Measurements from ENCODE around the gene HSD17B10.
A peak's percentile ranks its signal among the peaks of the same experiment; 100 is the strongest.
"Not testable (repeated sequence)": the region's sequence is repeated elsewhere in the genome, so short reads cannot be mapped to it uniquely, and the experiment has no call there.

The HSD17B10 gene

GRCh38 chrX:53438174-53438831 lies 4.1 kb upstream of the HSD17B10 start:
- Histone ChIP-seq H3K36me3 (ENCODE audit: control insufficient read depth in 2 of 2, insufficient read depth in 2 of 2, low read length in 2 of 2) (no peaks in the 10 kb centered on the region), H3K27ac (ENCODE audit: low read length) (no peak overlapping the region), H3K9ac (ENCODE audit: low read length in 2 of 2) (no peak overlapping the region), H3K4me3 (ENCODE audit: low read length in 2 of 2) (no peak overlapping the region), H3K27me3 (ENCODE audit: control insufficient read depth in 1 of 2, insufficient read depth in 2 of 2, low read length in 2 of 2) (peaks cover 0 to 15% of the 10 kb centered on the region in 2 donors), H3K9me3 (ENCODE audit: control insufficient read depth in 2 of 2, low read length in 2 of 2) (no peaks in the 10 kb centered on the region), H3K4me1 (ENCODE audit: control insufficient read depth, insufficient read depth, low read length) (peaks cover 28% of the 10 kb centered on the region)

GRCh38 chrX:53437206-53437605 lies 3.0 kb upstream of the HSD17B10 start:
- Histone ChIP-seq H3K27ac (ENCODE audit: low read length) (no peak overlapping the region), H3K4me1 (ENCODE audit: control insufficient read depth, insufficient read depth, low read length) (peaks cover 28% of the 10 kb centered on the region), H3K9ac (ENCODE audit: low read length in 2 of 2) (no peak overlapping the region), H3K36me3 (ENCODE audit: control insufficient read depth in 2 of 2, insufficient read depth in 2 of 2, low read length in 2 of 2) (no peaks in the 10 kb centered on the region), H3K4me3 (ENCODE audit: low read length in 2 of 2) (no peak overlapping the region), H3K27me3 (ENCODE audit: control insufficient read depth in 1 of 2, insufficient read depth in 2 of 2, low read length in 2 of 2) (peaks cover 0 to 12% of the 10 kb centered on the region in 2 donors), H3K9me3 (ENCODE audit: control insufficient read depth in 2 of 2, low read length in 2 of 2) (no peaks in the 10 kb centered on the region)

GRCh38 chrX:53435997-53436396 lies 1.8 kb upstream of the HSD17B10 start:
- H3K27ac ChIP-seq (ENCODE audit: low read length) = no peak overlapping the region
- no peak overlapping the region for H3K9ac ChIP-seq (ENCODE audit: low read length in 2 of 2)
- H3K9me3 ChIP-seq (ENCODE audit: control insufficient read depth in 2 of 2, low read length in 2 of 2) = no peaks in the 10 kb centered on the region
- H3K36me3 ChIP-seq (ENCODE audit: control insufficient read depth in 2 of 2, insufficient read depth in 2 of 2, low read length in 2 of 2) = peaks cover 0 to 9% of the 10 kb centered on the region in 2 donors
- H3K4me3 ChIP-seq (ENCODE audit: low read length in 2 of 2) = no peak overlapping the region
- peaks cover 0 to 10% of the 10 kb centered on the region in 2 donors for H3K27me3 ChIP-seq (ENCODE audit: control insufficient read depth in 1 of 2, insufficient read depth in 2 of 2, low read length in 2 of 2)
- H3K4me1 ChIP-seq (ENCODE audit: control insufficient read depth, insufficient read depth, low read length) = peaks cover 18% of the 10 kb centered on the region

GRCh38 chrX:53430231-53430630 lies 3.9 kb downstream of the HSD17B10 start:
- H3K9ac ChIP-seq (ENCODE audit: low read length in 2 of 2) = no peak overlapping the region
- peaks cover 3 to 17% of the 10 kb centered on the region in 2 donors for H3K36me3 ChIP-seq (ENCODE audit: control insufficient read depth in 2 of 2, insufficient read depth in 2 of 2, low read length in 2 of 2)

GRCh38 chrX:53429755-53430154 lies 4.4 kb downstream of the HSD17B10 start:
- Histone ChIP-seq H3K27me3 (ENCODE audit: control insufficient read depth in 1 of 2, insufficient read depth in 2 of 2, low read length in 2 of 2) (peaks cover 0 to 9% of the 10 kb centered on the region in 2 donors), H3K9ac (ENCODE audit: low read length in 2 of 2) (no peak overlapping the region), H3K4me3 (ENCODE audit: low read length in 2 of 2) (no peak overlapping the region), H3K4me1 (ENCODE audit: control insufficient read depth, insufficient read depth, low read length) (peaks cover 11% of the 10 kb centered on the region), H3K9me3 (ENCODE audit: control insufficient read depth in 2 of 2, low read length in 2 of 2) (no peaks in the 10 kb centered on the region), H3K27ac (ENCODE audit: low read length) (no peak overlapping the region), H3K36me3 (ENCODE audit: control insufficient read depth in 2 of 2, insufficient read depth in 2 of 2, low read length in 2 of 2) (peaks cover 3 to 17% of the 10 kb centered on the region in 2 donors)

More at GRCh38 chrX:53430231-53430630, 3.9 kb downstream of the HSD17B10 start:
- no peaks in the 10 kb centered on the region for H3K9me3 ChIP-seq (ENCODE audit: control insufficient read depth in 2 of 2, low read length in 2 of 2)
- peaks cover 12% of the 10 kb centered on the region for H3K4me1 ChIP-seq (ENCODE audit: control insufficient read depth, insufficient read depth, low read length)
- H3K4me3 ChIP-seq (ENCODE audit: low read length in 2 of 2) = no peak overlapping the region
- no peak overlapping the region for H3K27ac ChIP-seq (ENCODE audit: low read length)
- H3K27me3 ChIP-seq (ENCODE audit: control insufficient read depth in 1 of 2, insufficient read depth in 2 of 2, low read length in 2 of 2) = peaks cover 0 to 9% of the 10 kb centered on the region in 2 donors

- Histone ChIP-seq H3K9me3 (ENCODE audit: control insufficient read depth in 2 of 2, low read length in 2 of 2) (no peaks in the 10 kb centered on the region), H3K9ac (ENCODE audit: low read length in 2 of 2) (peak within 1 kb of the TSS; percentile 92 to 96), H3K36me3 (ENCODE audit: control insufficient read depth in 2 of 2, insufficient read depth in 2 of 2, low read length in 2 of 2) (peaks cover 0 to 2% of the 10 kb centered on the region in 2 donors), H3K27me3 (ENCODE audit: control insufficient read depth in 1 of 2, insufficient read depth in 2 of 2, low read length in 2 of 2) (peaks cover 0 to 2% of the 10 kb centered on the region in 2 donors), H3K4me1 (ENCODE audit: control insufficient read depth, insufficient read depth, low read length) (peaks cover 21% of the 10 kb centered on the region), H3K27ac (ENCODE audit: low read length) (peak within 1 kb of the TSS; percentile 93), H3K4me3 (ENCODE audit: low read length in 2 of 2) (peak within 1 kb of the TSS; percentile 83 to 84)
Observed at GRCh38 chrX:53422861-53423306, 11.3 kb downstream of the HSD17B10 start, which contains the start of gene RIBC1. RIBC1 (plus strand) TSS chrX:53422873; CDS start chrX:53426277, 3,404 bp downstream.

- peak within 1 kb of the TSS; percentile 93 for H3K27ac ChIP-seq (ENCODE audit: low read length)
- H3K27me3 ChIP-seq (ENCODE audit: control insufficient read depth in 1 of 2, insufficient read depth in 2 of 2, low read length in 2 of 2) = peaks cover 0 to under 1% of the 10 kb centered on the region in 2 donors
- peaks cover 21% of the 10 kb centered on the region for H3K4me1 ChIP-seq (ENCODE audit: control insufficient read depth, insufficient read depth, low read length)
- H3K9ac ChIP-seq (ENCODE audit: low read length in 2 of 2) = peak within 1 kb of the TSS; percentile 92 to 96
- no peaks in the 10 kb centered on the region for H3K9me3 ChIP-seq (ENCODE audit: control insufficient read depth in 2 of 2, low read length in 2 of 2)
- peaks cover 0 to 2% of the 10 kb centered on the region in 2 donors for H3K36me3 ChIP-seq (ENCODE audit: control insufficient read depth in 2 of 2, insufficient read depth in 2 of 2, low read length in 2 of 2)
- peak within 1 kb of the TSS; percentile 83 to 84 for H3K4me3 ChIP-seq (ENCODE audit: low read length in 2 of 2)
Observed at GRCh38 chrX:53422086-53422860, 11.9 kb downstream of the HSD17B10 start, which contains the start of gene SMC1A. SMC1A (minus strand) TSS chrX:53422654; CDS start chrX:53422600, 54 bp downstream.

GRCh38 chrX:53421772-53422085 lies 12.4 kb downstream of the HSD17B10 start:
- H3K27ac ChIP-seq (ENCODE audit: low read length) = peak overlapping the region; percentile 93
- H3K9me3 ChIP-seq (ENCODE audit: control insufficient read depth in 2 of 2, low read length in 2 of 2) = no peaks in the 10 kb centered on the region

GRCh38 chrX:53421125-53421524 lies 13.0 kb downstream of the HSD17B10 start:
- Histone ChIP-seq H3K9ac (ENCODE audit: low read length in 2 of 2) (peak overlapping the region; percentile 92 to 96), H3K27ac (ENCODE audit: low read length) (no peak overlapping the region), H3K4me1 (ENCODE audit: control insufficient read depth, insufficient read depth, low read length) (peaks cover 21% of the 10 kb centered on the region), H3K36me3 (ENCODE audit: control insufficient read depth in 2 of 2, insufficient read depth in 2 of 2, low read length in 2 of 2) (no peaks in the 10 kb centered on the region), H3K9me3 (ENCODE audit: control insufficient read depth in 2 of 2, low read length in 2 of 2) (no peaks in the 10 kb centered on the region), H3K4me3 (ENCODE audit: low read length in 2 of 2) (peak overlapping the region; percentile 83 to 84), H3K27me3 (ENCODE audit: control insufficient read depth in 1 of 2, insufficient read depth in 2 of 2, low read length in 2 of 2) (no peaks in the 10 kb centered on the region)

More at GRCh38 chrX:53421772-53422085, 12.4 kb downstream of the HSD17B10 start:
- no peaks in the 10 kb centered on the region for H3K36me3 ChIP-seq (ENCODE audit: control insufficient read depth in 2 of 2, insufficient read depth in 2 of 2, low read length in 2 of 2)
- H3K9ac ChIP-seq (ENCODE audit: low read length in 2 of 2) = peak overlapping the region; percentile 92 to 96
- H3K4me3 ChIP-seq (ENCODE audit: low read length in 2 of 2) = peak overlapping the region; percentile 83 to 84
- H3K4me1 ChIP-seq (ENCODE audit: control insufficient read depth, insufficient read depth, low read length) = peaks cover 21% of the 10 kb centered on the region
- H3K27me3 ChIP-seq (ENCODE audit: control insufficient read depth in 1 of 2, insufficient read depth in 2 of 2, low read length in 2 of 2) = no peaks in the 10 kb centered on the region

- H3K36me3 ChIP-seq (ENCODE audit: control insufficient read depth in 2 of 2, insufficient read depth in 2 of 2, low read length in 2 of 2); H3K27ac ChIP-seq (ENCODE audit: low read length); H3K9ac ChIP-seq (ENCODE audit: low read length in 2 of 2); H3K4me3 ChIP-seq (ENCODE audit: low read length in 2 of 2); H3K9me3 ChIP-seq (ENCODE audit: control insufficient read depth in 2 of 2, low read length in 2 of 2); H3K27me3 ChIP-seq (ENCODE audit: control insufficient read depth in 1 of 2, insufficient read depth in 2 of 2, low read length in 2 of 2): not testable (repeated sequence)
- H3K4me1 ChIP-seq (ENCODE audit: control insufficient read depth, insufficient read depth, low read length) = peaks cover 21% of the 10 kb centered on the region
Observed at GRCh38 chrX:53420351-53420750, 13.8 kb downstream of the HSD17B10 start.

Data from stomach smooth muscle (tissue), 2 donors.